MM.1S (cell line): ENCODE data around the gene PCDHA4.
"Not testable (repeated sequence)": the region's sequence is repeated elsewhere in the genome, so short reads cannot be mapped to it uniquely, and the experiment has no call there.

Experiments used
- CTCF ChIP-seq: fragments of 300-600 bp; sonication (generic); IDR thresholded peaks from 2 replicates; pipeline ENCODE4 v1.5.1; 2016; ENCODE audit warnings: antibody characterized with exemption, low read length, mixed read lengths
- EZH2 ChIP-seq: fragments of 300-600 bp; sonication (generic); optimal IDR thresholded peaks from 2 replicates; pipeline ENCODE3; 2017; ENCODE audit warnings: low read depth, mild to moderate bottlenecking, antibody characterized with exemption, low read length, mixed read lengths
- EZH2phosphoT487 ChIP-seq: fragments of 300-600 bp; sonication (generic); IDR thresholded peaks from 2 replicates; pipeline ENCODE4 v1.6.1; 2018; ENCODE audit warnings: antibody characterized with exemption, low read length

GRCh38 chr5:140848139-140849102, 41.6 kb downstream of the PCDHA4 start, which contains the start of gene PCDHA9:
- not testable (repeated sequence) for TF ChIP-seq CTCF, EZH2, EZH2phosphoT487
